Mesendoderm (in vitro differentiated cells): ENCODE results near the gene SSBP3.
A peak's percentile ranks its signal among the peaks of the same experiment; 100 is the strongest.

ENCODE experiments used
- DNase-seq: peaks from one replicate; pipeline ENCODE4 v3.0.0; 2013
- H2AK5ac ChIP-seq: 2 replicates; pipeline ENCODE4 v1.6.1; 2013; ENCODE audit warnings: low read length, inconsistent platforms
- H2BK120ac ChIP-seq: 2 replicates; pipeline ENCODE4 v1.6.1; 2013; ENCODE audit warnings: low read depth, mild to moderate bottlenecking, low read length, moderate library complexity, mixed read lengths
- H2BK15ac ChIP-seq: replicated peaks from 2 replicates; pipeline ENCODE4 v1.6.1; 2013; ENCODE audit warnings: low read depth, mild to moderate bottlenecking, moderate library complexity
- H2BK5ac ChIP-seq: 2 replicates; pipeline ENCODE4 v1.6.1; 2013; ENCODE audit warnings: low read length, inconsistent platforms
- H3K18ac ChIP-seq: 2 replicates; pipeline ENCODE4 v1.6.1; 2013; ENCODE audit warnings: mild to moderate bottlenecking, low read length, mixed read lengths
- H3K23ac ChIP-seq: one replicate; pipeline ENCODE4 v1.6.1; 2013; ENCODE audit warnings: low read length
- H3K27ac ChIP-seq: 2 replicates; pipeline ENCODE4 v1.5.1; 2013; ENCODE audit warnings: low read depth, mild to moderate bottlenecking, inconsistent platforms, low read length, moderate library complexity
- H3K27me3 ChIP-seq: 2 replicates; pipeline ENCODE4 v1.6.1; 2013; ENCODE audit warnings: low read length, control low read depth, mild to moderate bottlenecking, inconsistent platforms; ENCODE audit not compliant: insufficient read depth, poor library complexity
- H3K36me3 ChIP-seq: 2 replicates; pipeline ENCODE4 v1.6.1; 2013; ENCODE audit warnings: low read length, inconsistent platforms; ENCODE audit not compliant: control insufficient read depth, insufficient read depth
- H3K4ac ChIP-seq: one replicate; pipeline ENCODE4 v1.6.1; 2013; ENCODE audit warnings: low read depth, mild to moderate bottlenecking, low read length, moderate library complexity
- H3K4me1 ChIP-seq: 2 replicates; pipeline ENCODE4 v1.6.1; 2013; ENCODE audit warnings: low read depth, low read length, inconsistent platforms; ENCODE audit not compliant: control insufficient read depth
- H3K4me2 ChIP-seq: 2 replicates; pipeline ENCODE4 v1.6.1; 2013; ENCODE audit warnings: low read length
- H3K4me3 ChIP-seq: 2 replicates; pipeline ENCODE4 v1.5.1; 2013; ENCODE audit warnings: mild to moderate bottlenecking, low read length
- H3K56ac ChIP-seq: one replicate; pipeline ENCODE4 v1.6.1; 2013; ENCODE audit warnings: low read length
- H3K79me1 ChIP-seq: 2 replicates; pipeline ENCODE4 v1.6.1; 2013; ENCODE audit warnings: low read length, inconsistent platforms
- H3K79me2 ChIP-seq: 2 replicates; pipeline ENCODE4 v1.6.1; 2013; ENCODE audit warnings: mild to moderate bottlenecking, low read length; ENCODE audit not compliant: control insufficient read depth, insufficient read depth
- H3K9ac ChIP-seq: 2 replicates; pipeline ENCODE4 v1.6.1; 2013; ENCODE audit warnings: low read length, inconsistent platforms
- H4K5ac ChIP-seq: one replicate; pipeline ENCODE4 v1.6.1; 2013; ENCODE audit warnings: low read length
- H4K8ac ChIP-seq: one replicate; pipeline ENCODE4 v1.6.1; 2013; ENCODE audit warnings: low read depth, mild to moderate bottlenecking, control low read depth, low read length, moderate library complexity
- WGBS: extraction: QIAGEN DNeasy Blood & Tissue Kit; methylation state at CpG from one replicate; pipeline ENCODE4 v1.1.7; 2013; ENCODE audit warnings: low lambda C conversion rate, missing lambda C conversion rate; ENCODE audit not compliant: insufficient coverage; ENCODE audit errors: extremely low coverage; 5-methylcytosine and 5-hydroxymethylcytosine counted together

Gene SSBP3

GRCh38 chr1:54285815-54286345 lies 120.3 kb downstream of the SSBP3 start:
- H2BK120ac ChIP-seq, result no peak overlapping the region
- no peak overlapping the region for H3K23ac ChIP-seq
- peaks cover 18% of the 10 kb centered on the region for H3K4me1 ChIP-seq
- H3K4me2 ChIP-seq, result no peak overlapping the region
- no peaks in the 10 kb centered on the region for H3K36me3 ChIP-seq
- no peak overlapping the region for H3K4me3 ChIP-seq
- DNase-seq, result no peak
- WGBS, result no CpG with 5 or more reads among the region's 5 CpGs
- peaks cover 51% of the 10 kb centered on the region for H3K79me1 ChIP-seq
- no peak overlapping the region for H3K9ac ChIP-seq
- H2BK5ac ChIP-seq, result no peak overlapping the region
- no peaks in the 10 kb centered on the region for H3K27me3 ChIP-seq
- no peak overlapping the region for H4K5ac ChIP-seq
- H2BK15ac ChIP-seq, result no peak overlapping the region
- H3K27ac ChIP-seq, result no peak overlapping the region
- H4K8ac ChIP-seq, result no peak overlapping the region
- no peak overlapping the region for H3K18ac ChIP-seq
- H3K4ac ChIP-seq, result no peak overlapping the region
- no peak overlapping the region for H2AK5ac ChIP-seq
- no peak overlapping the region for H3K56ac ChIP-seq
- peaks cover 59% of the 10 kb centered on the region for H3K79me2 ChIP-seq

DNA sequence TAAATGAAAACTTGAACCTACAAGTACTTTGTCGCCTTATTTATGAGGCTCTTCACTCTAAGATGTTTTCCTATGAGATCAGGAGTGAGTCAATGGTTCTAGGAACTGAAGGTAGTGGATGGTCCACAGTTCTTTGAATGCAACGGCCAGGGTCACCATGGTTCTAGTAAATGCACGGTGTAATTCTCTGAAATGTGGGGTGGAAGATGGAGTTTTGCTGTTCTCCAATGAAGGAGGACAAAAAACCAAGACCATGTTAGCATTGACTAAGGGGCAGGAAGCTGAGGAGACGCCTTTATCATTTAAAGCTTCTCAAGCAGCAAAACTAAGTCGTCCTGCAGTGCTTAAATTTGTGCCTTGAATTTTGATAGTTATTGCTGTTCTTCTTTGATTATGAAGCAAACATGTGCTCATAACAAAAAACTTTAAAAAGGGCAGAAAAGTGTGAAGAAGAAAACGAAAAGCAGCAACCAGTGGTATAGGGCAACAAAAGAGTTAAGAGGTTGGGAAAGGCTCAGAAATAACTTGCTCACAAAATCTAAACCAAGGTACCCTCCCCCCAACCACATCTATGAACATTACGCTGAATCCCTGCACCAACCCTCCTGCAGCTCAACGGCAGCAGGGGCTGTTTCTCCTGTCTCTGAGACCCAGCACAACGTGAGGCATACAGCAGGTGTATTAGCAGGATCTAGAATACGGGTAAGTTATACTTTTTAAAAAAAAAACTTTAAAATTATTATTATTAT lies 121.2 kb downstream of the SSBP3 start:
- H2BK120ac ChIP-seq, result no peak overlapping the region
- no peak overlapping the region for H3K23ac ChIP-seq
- H3K4me3 ChIP-seq, result no peak overlapping the region
- H3K79me1 ChIP-seq, result peaks cover 50% of the 10 kb centered on the region
- H2BK5ac ChIP-seq, result no peak overlapping the region
- no peaks in the 10 kb centered on the region for H3K27me3 ChIP-seq
- H3K79me2 ChIP-seq, result peaks cover 52% of the 10 kb centered on the region
- H2BK15ac ChIP-seq, result no peak overlapping the region
- no peak overlapping the region for H3K4me2 ChIP-seq
- WGBS, result no CpG with 5 or more reads among the region's 10 CpGs
- peaks cover 3% of the 10 kb centered on the region for H3K36me3 ChIP-seq
- no peak overlapping the region for H3K27ac ChIP-seq
- H3K56ac ChIP-seq, result peak overlapping the region; percentile 53
- no peak for DNase-seq
- H2AK5ac ChIP-seq, result no peak overlapping the region
- peaks cover 18% of the 10 kb centered on the region for H3K4me1 ChIP-seq
- no peak overlapping the region for H4K5ac ChIP-seq
- H4K8ac ChIP-seq, result no peak overlapping the region
- no peak overlapping the region for H3K9ac ChIP-seq
- no peak overlapping the region for H3K4ac ChIP-seq
- no peak overlapping the region for H3K18ac ChIP-seq

DNA sequence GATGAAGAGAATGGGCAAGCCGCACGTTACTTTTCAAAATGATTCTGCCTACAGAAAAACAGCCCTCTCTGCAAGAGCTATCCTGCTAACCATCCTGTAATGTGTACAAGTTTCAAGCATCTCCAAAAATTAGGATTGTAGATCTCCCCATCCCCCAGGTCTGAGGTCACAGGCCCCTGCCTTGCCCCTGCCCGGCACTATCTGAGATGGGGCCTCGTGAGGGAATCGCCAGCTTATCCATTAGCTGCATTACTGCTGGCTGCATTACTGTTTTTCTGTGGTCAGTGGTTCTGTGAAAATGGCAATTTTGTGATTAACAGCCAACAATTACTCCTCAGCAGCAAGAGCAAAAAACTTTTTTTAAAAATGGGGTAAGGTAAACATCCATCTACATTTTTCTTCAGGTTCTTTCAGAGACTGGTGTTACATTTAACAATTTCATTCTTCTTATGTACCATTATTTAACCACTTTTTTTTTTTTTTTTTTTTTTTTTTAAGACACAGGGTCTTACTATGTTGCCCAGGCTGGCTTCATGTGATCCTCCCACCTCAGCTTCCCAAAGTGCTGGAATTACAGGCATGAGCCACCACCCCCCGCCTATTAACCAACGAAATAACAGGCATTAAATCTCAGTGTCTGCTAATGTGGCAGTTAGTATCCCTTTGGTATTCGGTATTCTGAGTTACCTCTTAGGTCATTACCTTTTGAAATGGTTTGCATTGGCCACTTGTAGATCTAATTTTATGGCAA lies 122.4 kb downstream of the SSBP3 start:
- H3K36me3 ChIP-seq, result peaks cover 7% of the 10 kb centered on the region
- no peak for DNase-seq
- no peaks in the 10 kb centered on the region for H3K27me3 ChIP-seq
- no peak overlapping the region for H2BK5ac ChIP-seq
- H3K4me1 ChIP-seq, result peaks cover 18% of the 10 kb centered on the region
- no peak overlapping the region for H3K18ac ChIP-seq
- no peak overlapping the region for H3K56ac ChIP-seq
- H2BK120ac ChIP-seq, result no peak overlapping the region
- H2AK5ac ChIP-seq, result no peak overlapping the region
- H2BK15ac ChIP-seq, result no peak overlapping the region
- no peak overlapping the region for H3K4me3 ChIP-seq
- no peak overlapping the region for H3K9ac ChIP-seq
- peaks cover 53% of the 10 kb centered on the region for H3K79me2 ChIP-seq
- H3K79me1 ChIP-seq, result peaks cover 55% of the 10 kb centered on the region
- H3K23ac ChIP-seq, result no peak overlapping the region
- H4K8ac ChIP-seq, result no peak overlapping the region
- no peak overlapping the region for H3K4ac ChIP-seq
- no peak overlapping the region for H3K4me2 ChIP-seq
- H4K5ac ChIP-seq, result no peak overlapping the region
- no peak overlapping the region for H3K27ac ChIP-seq
- WGBS, result no CpG with 5 or more reads among the region's 8 CpGs

- no peak overlapping the region for H3K9ac ChIP-seq
- no peak overlapping the region for H2BK120ac ChIP-seq
- H4K5ac ChIP-seq, result no peak overlapping the region
- H3K4me3 ChIP-seq, result no peak overlapping the region
- H4K8ac ChIP-seq, result no peak overlapping the region
- H3K36me3 ChIP-seq, result peaks cover 7% of the 10 kb centered on the region
- no peak overlapping the region for H2AK5ac ChIP-seq
- peaks cover 48% of the 10 kb centered on the region for H3K79me2 ChIP-seq
- H3K4me2 ChIP-seq, result no peak overlapping the region
- H3K56ac ChIP-seq, result no peak overlapping the region
- H2BK5ac ChIP-seq, result no peak overlapping the region
- peaks cover 55% of the 10 kb centered on the region for H3K79me1 ChIP-seq
- no peak overlapping the region for H3K23ac ChIP-seq
- H3K27me3 ChIP-seq, result no peaks in the 10 kb centered on the region
- no peak overlapping the region for H3K18ac ChIP-seq
- no peak overlapping the region for H3K4ac ChIP-seq
- DNase-seq, result no peak
- peaks cover 12% of the 10 kb centered on the region for H3K4me1 ChIP-seq
- no peak overlapping the region for H2BK15ac ChIP-seq
- no peak overlapping the region for H3K27ac ChIP-seq
- WGBS, result no CpG with 5 or more reads among the region's 16 CpGs
Measured at GRCh38 chr1:54282101-54282847, 123.9 kb downstream of the SSBP3 start.

- peaks cover 38% of the 10 kb centered on the region for H3K79me2 ChIP-seq
- no peak overlapping the region for H4K5ac ChIP-seq
- DNase-seq, result no peak
- H2BK15ac ChIP-seq, result no peak overlapping the region
- no peak overlapping the region for H3K27ac ChIP-seq
- peaks cover 49% of the 10 kb centered on the region for H3K79me1 ChIP-seq
- H2BK5ac ChIP-seq, result no peak overlapping the region
- H3K23ac ChIP-seq, result no peak overlapping the region
- H2AK5ac ChIP-seq, result no peak overlapping the region
- H3K27me3 ChIP-seq, result no peaks in the 10 kb centered on the region
- H3K4me2 ChIP-seq, result no peak overlapping the region
- no peak overlapping the region for H4K8ac ChIP-seq
- no CpG with 5 or more reads among the region's 12 CpGs for WGBS
- no peak overlapping the region for H2BK120ac ChIP-seq
- H3K4me1 ChIP-seq, result peaks cover 5% of the 10 kb centered on the region
- no peak overlapping the region for H3K4me3 ChIP-seq
- no peak overlapping the region for H3K18ac ChIP-seq
- H3K36me3 ChIP-seq, result peaks cover 7% of the 10 kb centered on the region
- H3K4ac ChIP-seq, result no peak overlapping the region
- no peak overlapping the region for H3K56ac ChIP-seq
- no peak overlapping the region for H3K9ac ChIP-seq
Measured at GRCh38 chr1:54280651-54281050, 125.5 kb downstream of the SSBP3 start.
